ENCODE data around the gene NID1.
A peak's percentile ranks its signal among the peaks of the same experiment; 100 is the strongest.
"Not testable (repeated sequence)": the region's sequence is repeated elsewhere in the genome, so short reads cannot be mapped to it uniquely, and the experiment has no call there.

Gene NID1

DNA sequence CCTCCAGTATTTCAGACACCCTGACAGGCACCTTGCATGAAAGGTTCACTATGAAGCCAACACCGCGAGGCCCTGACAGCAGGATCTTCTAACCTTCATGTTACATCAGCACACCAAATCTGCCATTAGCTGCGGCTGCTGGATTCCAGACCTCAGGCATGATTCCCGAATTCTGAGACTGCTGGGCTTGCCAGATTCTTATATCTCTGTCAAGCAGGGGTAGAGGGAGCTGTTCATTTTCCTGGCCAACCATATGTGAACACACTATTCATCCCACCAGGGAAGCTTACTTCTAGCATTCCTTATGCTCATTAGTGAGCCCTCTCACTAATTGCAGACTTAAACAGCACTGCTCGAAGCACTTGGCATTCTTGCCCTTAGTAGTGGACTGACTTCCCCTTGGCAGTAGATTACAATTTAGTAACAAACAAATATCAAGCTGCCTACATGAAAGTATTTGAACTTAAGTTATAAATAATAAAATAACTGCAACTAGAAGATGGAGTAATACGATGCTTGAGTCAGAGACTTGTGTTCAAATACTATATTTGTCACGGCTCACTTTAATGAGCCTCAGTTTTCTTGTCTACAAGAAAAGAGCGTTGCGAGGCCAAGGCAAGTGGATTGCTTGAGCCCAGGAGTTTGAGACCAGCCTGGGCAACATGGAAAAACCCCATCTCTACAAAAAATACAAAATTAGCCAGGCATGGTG, 43.3 kb downstream of the NID1 start:
- no peak for DNase-seq

DNA sequence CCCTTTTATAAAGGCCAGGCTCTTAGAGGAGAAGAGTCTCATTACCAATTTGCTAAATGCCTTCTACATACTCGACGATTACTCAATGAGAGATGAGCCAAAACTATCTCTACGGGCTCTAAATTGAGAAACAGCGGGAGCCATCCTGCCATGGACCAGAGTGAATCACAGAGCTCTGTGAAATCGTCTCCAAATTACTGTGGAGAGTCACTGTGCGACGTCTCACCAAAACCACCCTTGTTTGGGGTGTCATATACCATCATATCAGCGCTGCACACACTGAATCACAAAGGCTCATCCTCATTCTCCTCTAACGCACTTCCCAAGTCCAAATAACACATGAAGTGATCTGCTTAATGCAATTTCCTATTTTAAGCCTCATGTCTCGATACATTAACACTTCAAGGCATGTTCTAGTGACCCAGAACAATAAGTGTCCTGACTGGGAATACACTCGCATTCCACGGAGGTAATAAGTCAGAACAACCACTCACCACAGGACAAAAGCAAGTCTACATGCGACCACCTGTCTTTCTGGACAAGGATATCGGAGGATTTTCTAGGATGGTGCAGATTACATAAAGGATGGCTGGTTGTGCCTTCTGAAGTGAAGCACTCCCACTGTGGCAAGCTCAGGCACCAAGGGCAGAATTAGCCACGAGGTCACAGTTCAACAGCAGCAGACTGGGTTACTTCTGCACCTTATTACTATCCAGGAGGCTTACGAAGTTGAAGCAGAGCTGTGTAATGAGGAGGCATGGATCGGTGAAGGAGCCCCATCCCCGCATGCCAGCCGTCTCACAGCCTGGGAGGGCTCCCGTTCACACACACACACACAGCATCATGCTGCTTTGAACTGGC, 44.3 kb downstream of the NID1 start:
- DNase-seq, result no peak

DNA sequence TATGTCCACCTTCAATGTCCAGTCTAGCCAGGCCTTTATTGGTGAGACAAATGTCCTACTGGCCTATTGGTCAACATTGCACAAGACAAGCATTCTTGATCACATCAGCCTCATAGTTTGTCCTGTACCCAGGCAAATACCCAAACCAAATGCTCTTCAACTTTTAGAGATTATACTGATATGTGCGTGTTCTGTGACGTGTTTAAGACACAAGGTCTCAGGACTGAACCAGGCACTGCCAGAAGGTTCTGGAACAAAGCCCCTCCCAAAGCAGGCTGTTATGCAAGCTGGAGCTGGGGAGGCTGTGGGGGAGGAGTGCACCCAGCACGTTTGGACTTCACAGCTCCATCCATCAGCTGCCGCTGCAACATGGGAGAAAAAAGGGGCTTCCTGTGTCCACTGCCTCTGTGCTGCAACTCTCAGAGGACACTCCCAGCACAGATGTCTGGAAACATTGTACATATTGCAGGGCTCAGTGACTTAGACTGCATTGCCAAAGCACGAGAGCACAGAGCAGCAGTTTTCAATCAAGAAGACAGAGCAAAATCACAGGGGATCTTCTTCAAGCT, 45.9 kb downstream of the NID1 start:
- no peak for DNase-seq

DNA sequence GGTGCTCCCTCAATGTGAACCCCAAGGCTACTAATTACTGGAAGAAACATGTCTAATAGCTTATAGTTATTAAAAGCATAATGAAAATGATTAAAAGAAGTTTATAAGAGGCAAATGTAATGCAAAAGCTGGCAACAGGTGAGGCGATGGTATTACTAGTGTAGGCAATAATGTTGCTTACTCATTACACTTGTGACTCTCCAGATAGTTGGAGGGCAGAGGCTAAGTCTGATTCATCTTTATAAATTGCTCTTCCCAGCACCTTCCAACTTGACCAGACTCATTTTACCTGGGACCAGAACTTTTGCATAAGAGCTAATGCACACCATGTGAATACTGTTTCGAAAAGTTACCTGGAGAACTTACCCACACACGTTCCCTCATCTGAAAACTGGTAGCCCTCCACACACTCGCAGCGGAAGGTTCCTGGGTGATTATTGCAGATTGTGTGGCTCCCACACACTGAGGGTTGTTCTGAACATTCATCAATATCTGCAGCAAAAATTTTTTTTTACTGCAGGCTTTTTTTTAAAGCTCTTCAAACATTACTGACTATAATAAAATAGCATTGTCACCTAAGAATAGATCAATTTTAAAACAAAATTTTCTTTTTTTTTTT, 48.0 kb downstream of the NID1 start:
- DNase-seq, result no peak

DNA sequence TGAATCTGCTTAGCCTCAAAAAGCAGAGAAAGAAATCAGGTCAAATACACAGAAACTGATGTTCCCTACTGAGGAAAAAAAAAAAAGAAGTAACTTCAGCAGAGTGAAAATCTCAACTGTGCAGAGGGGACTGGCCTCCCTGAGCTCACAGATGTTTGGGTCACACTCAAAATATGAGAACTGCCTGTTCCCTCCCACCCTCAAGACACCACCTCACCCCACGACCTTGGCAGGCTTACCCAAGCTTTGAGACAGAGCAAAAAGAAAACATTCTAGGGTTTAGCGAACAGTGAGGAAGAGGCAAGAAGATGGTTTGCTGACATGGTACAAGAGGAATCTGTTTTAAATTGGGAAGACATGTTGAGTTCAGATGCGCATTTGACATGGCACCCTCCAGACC, 48.8 kb downstream of the NID1 start:
- no peak for DNase-seq

DNA sequence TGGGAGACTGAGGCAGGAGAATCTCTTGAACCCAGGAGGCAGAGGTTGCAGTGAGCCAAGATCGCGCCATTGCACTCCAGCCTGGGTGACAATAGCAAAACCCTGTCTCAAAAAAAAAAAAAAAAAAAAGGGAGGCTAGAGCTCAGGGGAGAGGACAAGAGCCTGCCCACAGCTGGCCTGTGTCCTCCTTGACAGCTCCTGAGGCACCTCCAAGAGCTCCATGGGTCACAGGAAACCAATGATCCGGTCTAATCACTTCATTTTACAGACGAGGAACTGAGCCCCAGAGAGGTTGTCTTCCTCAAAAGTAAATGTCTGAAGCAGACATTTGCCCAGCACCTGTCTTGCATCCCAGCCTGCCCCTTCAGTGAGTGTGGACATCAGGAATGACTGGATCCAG, 49.4 kb downstream of the NID1 start:
- DNase-seq, result no peak

DNA sequence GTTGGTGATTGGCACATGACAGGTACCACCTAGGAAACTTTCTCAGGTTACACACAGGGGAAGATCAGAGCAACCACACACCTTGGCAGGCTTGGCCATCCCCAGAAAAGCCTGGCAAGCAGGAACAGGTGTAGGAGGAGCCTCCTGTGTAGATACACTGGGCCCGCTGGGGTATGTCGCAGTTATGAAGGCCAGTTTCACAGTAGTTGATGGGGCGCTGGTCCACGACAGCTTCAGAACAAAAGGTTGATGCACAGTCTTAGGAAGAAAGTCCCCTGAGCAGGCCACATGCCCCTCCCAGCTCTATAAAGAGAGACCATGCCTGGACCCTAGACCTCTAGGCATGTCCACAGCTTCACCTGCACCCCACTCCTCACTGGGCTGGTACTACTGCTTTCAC, 51.6 kb downstream of the NID1 start:
- no peak for DNase-seq

DNA sequence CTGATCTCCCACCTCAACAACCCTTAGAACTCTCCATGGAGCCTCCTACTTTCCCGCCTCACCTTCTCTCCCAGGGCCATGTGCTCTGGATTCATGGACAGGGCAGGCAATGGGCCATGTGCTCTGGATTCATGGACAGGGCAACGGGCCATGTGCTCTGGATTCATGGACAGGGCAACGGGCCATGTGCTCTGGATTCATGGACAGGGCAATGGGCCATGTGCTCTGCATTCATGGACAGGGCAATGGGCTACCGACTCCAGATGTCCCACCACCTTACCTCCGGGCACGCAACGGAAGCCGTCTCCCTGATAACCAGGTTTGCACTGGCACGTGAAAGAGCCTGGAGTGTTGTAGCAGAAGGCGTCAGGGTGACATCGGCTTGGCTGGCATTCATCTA, 53.2 kb downstream of the NID1 start:
- DNase-seq, result no peak

DNA sequence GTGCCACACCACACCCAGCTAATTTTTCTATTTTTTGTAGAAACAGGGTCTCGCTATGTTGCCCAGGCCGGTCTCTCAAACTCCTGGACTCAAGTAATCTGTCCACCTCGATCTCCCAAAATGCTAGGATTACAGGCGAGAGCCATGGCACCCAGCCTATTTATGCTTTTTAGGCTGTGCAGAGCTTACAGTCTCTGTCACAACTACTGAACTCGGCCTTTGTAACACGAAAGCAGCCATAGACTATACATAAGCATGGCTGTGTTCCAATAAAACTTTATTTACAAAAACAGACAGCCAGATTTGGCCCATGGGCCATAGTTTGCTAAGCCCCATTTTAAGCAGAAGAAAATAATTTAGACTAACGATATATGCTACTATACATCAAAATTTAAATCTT, 54.4 kb downstream of the NID1 start:
- DNase-seq, result no peak

DNA sequence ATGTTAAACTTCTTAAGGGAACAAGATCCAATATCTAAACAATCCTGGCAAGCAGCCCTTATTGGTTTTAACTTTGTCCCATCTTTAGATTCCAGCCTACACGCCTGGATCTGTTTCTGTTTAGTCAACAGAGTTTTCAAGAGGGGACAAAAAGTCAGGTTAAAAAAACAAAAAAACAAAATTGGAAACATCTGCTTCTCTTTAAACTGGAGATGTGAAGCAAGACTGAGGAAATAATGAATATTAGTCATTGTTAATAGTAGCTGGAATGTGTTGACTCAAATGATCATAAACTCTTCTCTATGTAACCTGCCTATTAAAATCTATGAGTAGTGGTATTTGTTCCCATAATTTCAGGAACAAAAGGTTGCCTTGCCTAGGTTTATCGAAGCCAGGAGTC, 55.0 kb downstream of the NID1 start:
- no peak for DNase-seq

DNA sequence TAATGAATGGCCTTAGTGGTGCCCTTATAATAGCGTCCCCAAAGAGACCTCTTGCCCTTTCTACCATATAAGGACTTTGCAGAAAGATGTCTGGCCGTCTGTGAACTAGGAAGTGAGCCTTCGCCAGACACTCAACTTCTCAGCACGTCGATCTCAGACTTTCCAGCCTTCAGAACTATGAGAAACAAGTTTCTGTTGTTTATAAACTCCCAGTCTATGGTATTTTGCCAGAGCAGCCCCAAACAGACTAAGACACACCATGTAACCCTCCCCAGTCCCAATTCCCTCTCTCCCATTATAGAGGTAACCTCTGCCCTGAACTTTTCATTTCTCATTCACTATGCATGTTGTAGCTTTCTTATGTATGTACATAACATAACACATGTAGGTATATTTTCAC, 55.7 kb downstream of the NID1 start:
- DNase-seq, result no peak

DNA sequence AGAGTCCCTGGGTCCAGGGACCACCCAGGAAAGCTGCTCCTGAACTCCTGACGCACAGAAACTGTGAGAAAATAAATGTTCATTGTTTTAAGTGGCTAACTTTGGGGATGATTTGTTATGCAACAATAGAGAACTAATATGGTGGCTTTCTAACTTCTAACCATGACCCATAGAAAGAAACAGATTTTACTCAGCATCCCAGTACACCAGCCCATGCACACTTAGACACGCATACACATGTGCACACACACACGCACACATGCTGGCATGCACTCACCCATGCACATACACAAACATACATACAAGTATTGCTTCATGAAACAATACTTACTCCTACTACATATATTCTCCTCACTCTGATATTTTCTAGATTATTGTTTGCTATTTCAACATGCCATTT, 57.1 kb downstream of the NID1 start:
- no peak for DNase-seq

DNA sequence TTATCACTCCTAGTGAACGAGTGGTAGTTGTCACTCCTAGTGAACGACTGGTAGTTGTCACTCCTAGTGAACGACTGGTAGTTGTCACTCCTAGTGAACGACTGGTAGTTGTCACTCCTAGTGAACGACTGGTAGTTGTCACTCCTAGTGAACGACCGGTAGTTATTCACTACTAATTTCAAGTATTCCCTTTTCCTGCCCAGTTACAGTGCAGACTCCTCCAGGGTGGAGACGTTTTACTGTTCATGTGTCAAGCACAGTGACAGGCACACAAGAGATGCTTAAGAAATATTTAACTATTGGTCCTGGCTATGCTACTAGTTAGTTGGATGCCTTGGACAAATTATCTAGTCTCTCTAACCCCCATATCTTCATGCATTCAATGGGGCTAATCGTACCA, 61.8 kb downstream of the NID1 start:
- not testable (repeated sequence) for DNase-seq

DNA sequence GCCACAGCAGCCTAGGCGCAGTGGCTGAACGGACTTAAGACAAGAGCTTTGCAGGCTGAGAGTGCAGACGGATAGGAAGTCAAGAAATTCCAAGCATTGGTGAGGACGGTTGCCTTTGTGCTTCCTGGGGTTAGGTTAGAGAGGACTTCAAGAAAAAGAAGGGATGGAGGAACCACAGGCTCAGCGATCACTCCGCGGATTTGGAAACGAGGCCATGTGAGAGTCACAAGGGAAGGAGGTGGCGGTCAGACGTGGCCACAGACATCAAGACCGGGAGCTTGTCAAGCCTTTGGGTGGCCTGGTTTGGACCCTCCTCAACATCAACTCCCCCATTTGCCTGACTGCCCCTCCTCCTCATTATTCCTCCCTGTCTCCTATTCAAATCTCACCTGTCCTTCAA, 62.3 kb downstream of the NID1 start:
- DNase-seq, result no peak

DNA sequence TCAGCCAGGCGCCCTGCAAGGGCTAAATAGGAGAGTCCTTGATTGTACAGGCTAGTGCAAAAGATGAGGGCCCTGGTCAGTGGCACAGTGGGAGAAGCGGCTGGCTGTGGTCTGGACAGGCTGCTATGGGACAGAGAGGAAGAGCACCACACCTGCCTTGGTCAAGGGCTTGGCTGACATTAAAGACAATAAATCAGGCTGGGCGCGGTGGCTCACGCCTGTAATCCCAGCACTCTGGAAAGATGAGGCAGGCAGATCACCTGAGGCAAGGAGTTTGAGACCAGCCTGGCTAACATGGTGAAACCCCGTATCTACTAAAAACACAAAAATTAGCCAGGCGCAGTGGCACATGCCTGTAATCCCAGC, 62.9 kb downstream of the NID1 start:
- DNase-seq, result no peak

DNA sequence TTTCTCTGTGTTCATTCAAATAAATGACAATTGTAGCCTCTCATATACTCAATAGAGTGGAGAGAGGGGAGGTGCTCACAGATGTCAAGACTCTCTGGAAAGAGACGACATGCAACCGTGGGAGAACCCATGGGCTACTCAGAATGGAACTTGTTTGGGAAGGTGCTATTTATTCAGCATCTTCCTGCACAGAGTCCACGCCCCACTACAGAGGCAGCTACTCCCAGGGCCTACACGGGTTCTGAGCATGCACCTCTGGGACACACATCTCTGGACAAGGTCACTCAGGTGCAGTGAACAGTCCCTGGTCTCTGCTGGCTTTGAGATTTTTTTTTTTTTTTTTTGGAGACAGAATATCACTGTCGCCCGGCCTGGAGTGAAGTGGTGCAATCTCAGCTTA, 64.1 kb downstream of the NID1 start:
- DNase-seq, result no peak

DNA sequence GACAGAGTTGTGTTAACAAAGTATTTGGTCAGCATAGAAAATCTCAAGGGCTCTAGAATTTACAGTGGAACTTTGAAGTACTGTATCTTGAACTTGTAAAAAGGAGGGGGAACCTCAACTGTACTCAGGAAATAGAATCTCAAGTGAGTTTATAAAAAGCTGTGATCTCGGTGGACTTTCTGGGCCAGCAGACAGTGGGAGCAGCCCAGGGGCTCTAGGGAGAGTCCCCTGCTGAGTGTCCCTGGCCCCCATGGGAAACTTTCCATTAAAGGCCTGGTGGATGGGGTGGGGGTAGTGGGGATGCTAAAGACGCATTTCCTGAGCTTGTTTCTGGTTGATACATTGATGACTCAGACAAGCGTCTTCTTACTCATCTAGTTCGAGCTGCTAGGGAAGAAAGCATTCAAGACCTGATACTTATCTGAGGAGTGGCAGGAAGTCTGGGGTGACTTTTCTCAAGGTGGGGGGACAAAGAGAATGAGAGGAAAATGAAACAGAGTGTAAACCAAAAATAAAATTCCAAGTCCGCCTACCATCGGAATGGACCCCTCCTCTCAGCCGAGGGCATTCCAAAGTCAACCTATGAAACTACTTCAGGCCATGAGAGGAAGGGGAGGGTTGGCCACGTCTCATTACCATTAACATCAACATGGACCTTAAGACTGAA, 65.5 kb downstream of the NID1 start:
- peak; percentile 36 to 54 for DNase-seq

DNA sequence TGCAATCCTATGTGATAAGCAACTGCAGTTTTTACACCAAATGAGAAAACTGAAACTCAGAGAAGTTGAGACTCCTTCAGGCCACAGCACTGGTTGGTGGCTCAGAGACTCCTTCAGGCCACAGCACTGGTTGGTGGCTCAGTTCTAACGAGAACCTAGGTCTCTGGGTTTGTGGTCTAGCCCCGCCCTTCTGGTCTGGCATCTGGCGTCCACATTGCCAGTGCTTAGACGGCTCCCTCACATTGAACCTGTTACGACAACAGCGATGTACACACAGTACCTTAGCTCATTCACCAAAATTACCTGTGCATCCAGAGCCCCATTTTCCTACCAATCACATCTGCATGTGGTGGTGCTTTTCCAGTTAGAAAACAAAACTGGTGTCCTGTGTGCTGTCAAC, 66.1 kb downstream of the NID1 start:
- no peak for DNase-seq

DNA sequence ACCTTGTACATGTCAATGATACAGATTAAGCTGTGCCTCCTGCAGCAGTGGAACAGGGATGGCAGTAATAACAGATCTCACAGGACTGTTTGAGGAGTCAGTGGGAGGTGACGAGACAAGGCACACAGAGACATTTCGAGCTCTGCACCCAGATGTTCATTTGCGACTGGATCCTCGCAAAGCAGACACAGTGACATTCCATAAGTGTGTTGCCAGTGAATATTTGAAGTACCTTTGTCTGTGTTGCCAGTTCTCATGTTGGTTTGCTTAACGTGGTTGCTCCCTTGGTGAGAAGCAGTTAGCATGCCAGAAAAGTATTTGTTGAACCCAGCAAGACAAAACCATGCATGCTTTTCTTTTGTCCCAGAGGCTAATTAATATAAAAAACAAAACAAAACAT, 67.0 kb downstream of the NID1 start:
- no peak for DNase-seq

DNA sequence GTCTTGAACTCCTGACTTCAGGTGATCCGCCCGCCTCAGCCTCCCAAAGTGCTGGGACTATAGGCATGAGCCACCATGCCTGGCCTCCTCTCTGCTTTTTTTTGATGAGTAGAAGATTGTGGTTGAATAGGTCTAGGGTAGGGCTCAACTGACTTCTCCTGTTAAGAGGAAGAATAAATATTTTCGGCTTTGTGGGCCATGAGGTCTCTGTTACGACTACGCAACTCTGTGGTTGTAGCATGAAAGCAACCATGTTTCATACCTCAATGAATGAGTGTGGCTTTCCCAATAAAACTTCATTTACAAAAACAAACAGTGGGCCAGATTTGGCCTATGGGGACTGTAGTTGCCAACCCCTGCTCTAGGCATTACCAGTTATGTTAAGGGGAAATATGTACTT, 67.8 kb downstream of the NID1 start:
- DNase-seq, result no peak

DNA sequence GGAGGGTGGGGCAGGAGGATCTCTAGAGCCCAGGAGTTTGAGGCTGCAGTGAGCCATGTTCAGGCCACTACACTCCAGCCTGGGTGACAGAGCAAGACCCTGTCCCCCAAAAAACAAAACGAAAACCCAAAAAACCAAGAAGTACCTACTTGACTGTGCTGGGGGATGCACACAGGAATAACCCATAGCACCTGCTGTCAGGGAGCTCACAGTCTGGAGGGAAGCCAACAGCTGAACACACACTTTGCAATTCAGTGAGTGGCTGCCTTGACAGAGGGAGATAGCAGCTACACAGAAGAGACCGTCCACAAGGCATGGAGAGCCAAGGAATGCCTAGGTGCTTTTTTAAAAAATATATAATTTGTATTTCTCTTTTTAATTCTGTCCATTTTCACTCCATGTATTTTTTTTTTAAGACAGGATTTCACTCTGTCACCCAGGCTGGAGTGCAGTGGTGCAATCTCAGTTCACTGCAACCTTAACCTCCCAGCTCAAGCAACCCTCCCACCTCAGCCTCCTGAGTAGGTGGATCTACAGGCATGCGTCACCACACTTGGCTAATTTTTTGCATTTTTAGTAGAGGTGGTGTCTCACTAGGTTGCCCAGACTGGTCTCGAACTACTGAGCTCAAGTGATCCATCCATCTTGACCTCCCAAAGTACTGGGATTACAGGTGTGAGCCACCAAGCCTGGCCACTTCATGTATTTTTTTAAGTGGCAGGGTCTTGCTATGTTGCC, 68.7 kb downstream of the NID1 start:
- DNase-seq, result no peak

DNA sequence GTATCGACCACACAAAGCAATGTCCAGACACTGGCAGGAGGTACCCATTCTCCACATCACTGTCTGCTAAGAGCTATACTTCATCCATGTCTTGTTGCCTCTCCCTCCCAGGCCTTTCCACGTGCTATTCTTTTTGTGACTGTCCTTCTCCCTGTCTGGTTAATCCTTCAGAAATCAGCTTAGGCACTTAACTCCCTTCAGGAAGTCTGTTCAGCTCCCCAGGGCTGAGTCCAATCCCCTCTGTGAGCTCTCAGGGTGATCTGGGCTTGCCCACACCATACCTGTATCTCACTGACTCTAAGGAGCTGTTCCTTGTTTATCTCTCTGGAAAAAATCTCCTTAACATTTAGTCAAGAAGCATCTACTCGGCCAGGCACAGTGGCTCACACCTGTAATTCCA, 69.4 kb downstream of the NID1 start:
- no peak for DNase-seq

DNA sequence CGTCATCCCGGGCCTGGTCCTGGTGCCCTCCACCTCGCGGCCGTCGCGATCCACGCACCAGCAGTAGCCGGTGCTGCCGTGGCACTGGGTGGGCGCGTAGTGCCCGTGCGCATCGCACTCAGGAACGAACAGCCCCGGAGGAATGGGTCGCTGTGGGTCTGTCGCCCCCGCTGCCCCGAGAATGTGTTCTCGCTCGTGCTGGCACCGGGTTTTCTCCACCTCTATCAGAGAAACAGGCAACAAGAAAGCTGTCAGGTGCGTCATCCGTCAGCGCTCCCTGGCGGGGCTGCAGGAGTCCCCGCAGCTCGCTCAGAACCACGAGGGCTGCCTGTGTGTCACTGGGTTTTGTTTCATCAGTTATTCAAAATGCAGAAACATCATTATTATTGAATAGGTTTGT, 71.2 kb downstream of the NID1 start:
- no peak for DNase-seq
